Small intestine (tissue), 7 donors: Measurements from ENCODE around the gene TSPO2. TPM values are rescaled to one million over a fixed set of nuclear protein-coding genes. Genes with fewer than 3 reads are reported as not detected.

ENCODE experiments used
- DNase-seq, 2 donors: peaks; one replicate each; pipeline versions ENCODE4 v3.0.0 to v3.0.0-alpha.2; 2013
- FAIRE-seq: peaks from 2 replicates; lab custom pipeline; 2012; peaks lifted over from hg19 to GRCh38; lab: Jason Lieb, UNC
- H3K27ac ChIP-seq, 3 donors: one replicate each; pipeline ENCODE4 v1.5.1; 2013; ENCODE audit warnings: low read length in 2 of 3, mild to moderate bottlenecking in 2 of 3, control low read depth in 1 of 3, inconsistent platforms in 1 of 3, low read depth in 1 of 3, moderate library complexity in 1 of 3
- H3K27me3 ChIP-seq, 3 donors: one replicate each; pipeline ENCODE4 v1.6.1; 2013; ENCODE audit warnings: low read length in 3 of 3, inconsistent platforms in 1 of 3; ENCODE audit not compliant: control insufficient read depth in 3 of 3, insufficient read depth in 3 of 3
- H3K36me3 ChIP-seq, 3 donors: one replicate each; pipeline ENCODE4 v1.6.1; 2013; ENCODE audit warnings: low read length in 3 of 3, inconsistent platforms in 1 of 3, low read depth in 1 of 3, mild to moderate bottlenecking in 1 of 3, moderate library complexity in 1 of 3; ENCODE audit not compliant: control insufficient read depth in 3 of 3, insufficient read depth in 2 of 3
- H3K4me1 ChIP-seq, 3 donors: one replicate each; pipeline ENCODE4 v1.6.1; 2013; ENCODE audit warnings: low read length in 2 of 3, inconsistent platforms in 1 of 3, low read depth in 1 of 3, mild to moderate bottlenecking in 1 of 3, moderate library complexity in 1 of 3; ENCODE audit not compliant: control insufficient read depth in 3 of 3, insufficient read depth in 2 of 3
- H3K4me3 ChIP-seq, 3 donors: one replicate each; pipeline ENCODE4 v1.5.1; 2013; ENCODE audit warnings: low read length in 3 of 3, control low read depth in 1 of 3, inconsistent platforms in 1 of 3, low read depth in 1 of 3, mild to moderate bottlenecking in 1 of 3, moderate library complexity in 1 of 3
- H3K9me3 ChIP-seq, 2 donors: one replicate each; pipeline ENCODE4 v1.6.1; 2013; ENCODE audit warnings: low read depth in 1 of 2, low read length in 1 of 2; ENCODE audit not compliant: control insufficient read depth in 2 of 2, insufficient read depth in 1 of 2
- WGBS, 3 donors: extraction: QIAGEN DNeasy Blood & Tissue Kit; methylation state at CpG; one replicate each; pipeline ENCODE4 v1.1.7; 2013; 5-methylcytosine and 5-hydroxymethylcytosine counted together
- polyA plus RNA-seq, 4 donors: library from polyadenylated mRNA; stranded (reverse) in 3 of 4; unstranded in 1 of 4; fragments of 200-250 nt in 3 of 4; fragments of 120-200 nt in 1 of 4; gene quantifications; one replicate each; pipeline versions ENCODE4 v1.2.1 to v1.2.3, GENCODE V29; 2013
- donor health status: healthy with polysubstance abuse.
- donor health status: control.
- donor health status: control.
- donor health status: Bipolar disorder and iron deficiency.
- donor health status: healthy.

Gene TSPO2
- polyA plus RNA-seq, 4 donors = 1.1 to 2.1 (median 1.9) TPM; not detected in 1

DNA sequence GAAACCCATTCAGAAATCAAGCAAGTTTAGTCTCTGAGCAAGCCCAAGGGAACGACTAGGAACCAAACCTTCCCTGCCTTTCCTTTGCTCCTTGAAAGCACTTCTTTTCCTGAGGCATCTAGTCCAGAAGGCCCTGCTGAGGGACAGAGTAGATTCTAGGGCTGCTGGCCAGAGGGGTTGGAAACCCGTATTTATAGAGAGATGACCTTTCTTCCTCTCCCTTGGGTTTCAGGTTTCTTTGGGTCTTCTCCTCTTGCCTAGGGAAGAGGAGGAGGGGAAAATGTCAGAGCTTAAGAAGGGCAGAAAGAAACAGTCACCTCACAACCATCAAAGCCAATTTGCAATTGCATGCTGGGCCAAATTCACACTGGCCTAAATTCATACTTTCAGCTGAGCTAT is 16.5 kb downstream of the TSPO2 start:
- H3K27ac ChIP-seq = peak overlapping the region in 2 of 3 donors; percentile 14 to 90

DNA sequence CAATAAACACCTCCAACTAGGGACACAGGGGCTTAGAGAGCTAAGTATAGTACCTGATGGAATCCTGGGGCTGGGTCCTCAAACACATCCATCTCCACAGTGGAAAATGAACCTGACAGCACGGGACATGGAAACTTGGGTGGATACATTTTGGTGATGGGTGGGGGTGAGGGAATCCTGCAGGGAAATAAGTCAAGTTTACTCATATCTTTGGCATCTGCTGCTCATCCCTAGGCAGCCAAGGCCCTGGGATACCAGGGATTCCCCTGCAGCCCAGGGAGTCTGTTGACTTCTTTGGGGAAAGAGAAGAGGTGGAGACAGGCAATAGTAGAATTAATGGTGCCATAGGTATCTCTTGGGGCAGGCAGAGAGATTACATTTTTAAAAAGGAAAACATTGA is 17.3 kb downstream of the TSPO2 start:
- H3K27ac ChIP-seq = no peak overlapping the region
- H3K36me3 ChIP-seq = peaks cover 0 to 8% (median 0%) of the 10 kb centered on the region in 3 donors
- DNase-seq (no peak), FAIRE-seq (no peak)
- no peak overlapping the region for H3K4me3 ChIP-seq
- H3K4me1 ChIP-seq = peaks cover 7 to 91% (median 25%) of the 10 kb centered on the region in 3 donors
- no peaks in the 10 kb centered on the region for H3K9me3 ChIP-seq
- H3K27me3 ChIP-seq = no peaks in the 10 kb centered on the region
- 78 to 94% (median 90%) methylated on average over 1 of the region's 1 CpG for WGBS, 3 donors

More for the DNA sequence above, 16.5 kb downstream of the TSPO2 start:
- no peak for FAIRE-seq
- Histone ChIP-seq H3K9me3 (no peaks in the 10 kb centered on the region), H3K4me3 (no peak overlapping the region), H3K27me3 (no peaks in the 10 kb centered on the region), H3K36me3 (peaks cover 0 to 8% (median 0%) of the 10 kb centered on the region in 3 donors), H3K4me1 (peaks cover 4 to 90% (median 18%) of the 10 kb centered on the region in 3 donors)
- WGBS, 3 donors = 83 to 91% (median 88%) methylated on average over 2 of the region's 2 CpGs
- DNase-seq = no peak

DNA sequence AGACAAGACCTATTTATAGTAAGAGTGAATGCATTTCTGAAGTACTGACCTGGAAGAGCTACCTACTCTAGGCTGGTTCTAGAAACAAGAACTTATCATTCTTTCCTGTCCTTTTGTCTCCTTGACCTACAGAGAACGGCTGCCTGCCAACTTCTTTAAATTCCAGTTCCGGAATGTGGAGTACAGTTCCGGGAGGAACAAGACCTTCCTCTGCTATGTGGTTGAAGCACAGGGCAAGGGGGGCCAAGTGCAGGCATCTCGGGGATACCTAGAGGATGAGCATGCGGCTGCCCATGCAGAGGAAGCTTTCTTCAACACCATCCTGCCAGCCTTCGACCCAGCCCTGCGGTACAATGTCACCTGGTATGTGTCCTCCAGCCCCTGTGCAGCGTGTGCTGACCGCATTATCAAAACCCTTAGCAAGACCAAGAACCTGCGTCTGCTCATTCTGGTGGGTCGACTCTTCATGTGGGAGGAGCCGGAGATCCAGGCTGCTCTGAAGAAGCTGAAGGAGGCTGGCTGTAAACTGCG is 19.0 kb downstream of the TSPO2 start:
- Histone ChIP-seq H3K9me3 (no peaks in the 10 kb centered on the region), H3K36me3 (peaks cover 0 to 11% (median 0%) of the 10 kb centered on the region in 3 donors), H3K27ac (no peak overlapping the region), H3K4me3 (no peak overlapping the region), H3K4me1 (peaks cover 7 to 85% (median 26%) of the 10 kb centered on the region in 3 donors), H3K27me3 (no peaks in the 10 kb centered on the region)
- FAIRE-seq (no peak), DNase-seq (no peak)
- WGBS, 3 donors = 89 to 91% (median 89%) methylated on average over 13 of the region's 13 CpGs

DNA sequence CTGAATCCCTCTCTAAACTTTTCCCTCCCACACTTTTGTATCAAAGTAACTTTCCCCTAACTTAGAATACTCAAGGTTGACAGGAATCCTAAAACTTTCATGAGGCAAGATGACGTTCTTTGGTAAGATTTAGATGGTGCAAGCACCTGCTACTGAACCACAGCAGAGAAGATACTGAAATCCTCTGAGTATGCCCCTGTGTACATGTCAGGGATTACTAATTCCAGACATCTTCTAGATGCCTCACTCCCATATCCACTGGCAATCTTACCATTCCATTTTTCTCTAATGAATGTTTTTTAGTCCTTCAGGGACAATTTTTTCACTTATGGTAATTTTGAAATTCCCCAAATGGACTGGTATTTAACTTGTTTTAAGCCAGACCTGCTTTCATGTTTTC is 19.8 kb downstream of the TSPO2 start:
- H3K27ac ChIP-seq = peak overlapping the region in 1 of 3 donors; percentile 60
- no peak for DNase-seq
- no peaks in the 10 kb centered on the region for H3K27me3 ChIP-seq
- peaks cover 0 to 11% (median 0%) of the 10 kb centered on the region in 3 donors for H3K36me3 ChIP-seq
- peaks cover 7 to 81% (median 23%) of the 10 kb centered on the region in 3 donors for H3K4me1 ChIP-seq
- no peaks in the 10 kb centered on the region for H3K9me3 ChIP-seq
- 70 to 96% (median 87%) methylated on average over 1 of the region's 1 CpG for WGBS, 3 donors
- FAIRE-seq = no peak
- H3K4me3 ChIP-seq = no peak overlapping the region

DNA sequence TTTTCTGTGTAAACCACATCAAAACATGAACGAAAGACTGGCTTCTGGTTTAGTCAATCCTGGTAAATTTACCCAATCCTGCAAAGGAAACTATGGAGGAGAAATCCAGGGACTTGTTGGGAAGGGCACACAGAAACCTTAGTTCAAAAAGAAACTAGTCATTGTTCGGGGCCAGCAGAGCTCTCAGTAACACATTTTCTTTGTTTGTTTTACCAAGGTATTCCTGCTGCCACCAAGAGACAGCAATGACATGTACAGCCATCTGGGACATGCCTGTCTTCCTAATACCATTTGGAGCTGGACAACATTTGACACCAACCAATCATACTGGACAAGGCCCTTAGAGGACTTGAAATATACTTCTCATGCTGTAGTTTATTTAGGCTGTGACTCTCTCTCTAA is 21.6 kb downstream of the TSPO2 start:
- Histone ChIP-seq H3K36me3 (peaks cover 0 to 11% (median 2%) of the 10 kb centered on the region in 3 donors), H3K27ac (peak overlapping the region; percentile 53 to 89 (median 60)), H3K27me3 (no peaks in the 10 kb centered on the region), H3K4me1 (peaks cover 7 to 62% (median 18%) of the 10 kb centered on the region in 3 donors), H3K4me3 (no peak overlapping the region), H3K9me3 (no peaks in the 10 kb centered on the region)
- WGBS, 3 donors = 27 to 60% (median 35%) methylated on average over 2 of the region's 2 CpGs
- DNase-seq = no peak
- FAIRE-seq = no peak

DNA sequence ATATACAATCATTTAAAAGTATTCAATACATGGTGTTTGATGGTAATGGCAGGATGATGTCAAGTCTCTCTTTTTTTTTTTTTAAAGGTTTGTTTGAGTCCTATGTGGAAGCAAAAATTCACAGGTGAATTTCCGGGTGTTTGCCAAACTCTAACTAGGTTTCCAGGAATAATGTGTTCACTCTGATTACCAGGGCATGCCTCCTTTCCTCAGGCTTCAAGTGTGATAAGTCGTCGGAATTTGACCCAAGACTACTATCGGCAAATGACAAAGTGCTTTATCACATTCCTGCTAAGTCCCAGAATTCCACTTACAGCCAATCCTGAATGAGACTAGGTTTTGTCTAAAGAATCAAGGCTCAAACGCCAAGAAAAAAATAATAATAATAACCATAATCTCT is 22.6 kb downstream of the TSPO2 start:
- peak; percentile 87 to 95 for DNase-seq
- no peaks in the 10 kb centered on the region for H3K27me3 ChIP-seq
- no peak overlapping the region for H3K4me3 ChIP-seq
- H3K27ac ChIP-seq = peak overlapping the region; percentile 5 to 89 (median 60)
- WGBS, 3 donors = 24 to 62% (median 24%) methylated on average over 5 of the region's 5 CpGs
- H3K9me3 ChIP-seq = no peaks in the 10 kb centered on the region
- H3K36me3 ChIP-seq = peaks cover 0 to 9% (median 2%) of the 10 kb centered on the region in 3 donors
- FAIRE-seq = peak; percentile 15
- peaks cover 5 to 53% (median 13%) of the 10 kb centered on the region in 3 donors for H3K4me1 ChIP-seq

DNA sequence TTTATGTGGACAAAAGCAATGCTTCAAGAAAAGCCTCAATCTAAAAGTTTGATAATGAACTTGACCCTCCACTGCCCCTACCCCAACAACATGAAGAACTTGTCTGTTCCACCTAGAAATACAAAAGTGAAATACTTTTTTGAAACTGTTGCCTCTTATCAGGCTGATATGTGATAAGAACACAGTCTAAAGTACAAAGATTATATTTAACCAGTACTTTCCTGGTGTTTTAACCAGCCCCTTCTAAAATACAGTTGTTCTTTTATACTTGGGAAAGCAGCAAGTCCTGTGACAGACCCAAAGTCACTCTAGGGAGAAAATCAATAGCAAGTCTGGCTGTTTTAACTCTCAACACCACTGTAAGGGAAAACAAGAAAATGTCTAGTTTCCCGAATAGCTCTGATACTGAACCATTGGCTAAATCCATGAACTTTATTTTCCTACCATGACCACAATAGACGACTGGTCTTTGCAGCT is 23.3 kb downstream of the TSPO2 start:
- DNase-seq (peak; percentile 63 to 67), FAIRE-seq (peak; percentile 39)
- peaks cover 0 to 9% (median 2%) of the 10 kb centered on the region in 3 donors for H3K36me3 ChIP-seq
- WGBS, 3 donors = 15 to 69% (median 34%) methylated on average over 2 of the region's 2 CpGs
- no peaks in the 10 kb centered on the region for H3K9me3 ChIP-seq
- peak overlapping the region; percentile 8 to 73 (median 60) for H3K27ac ChIP-seq
- no peak overlapping the region for H3K4me3 ChIP-seq
- peaks cover 5 to 49% (median 15%) of the 10 kb centered on the region in 3 donors for H3K4me1 ChIP-seq
- H3K27me3 ChIP-seq = no peaks in the 10 kb centered on the region

DNA sequence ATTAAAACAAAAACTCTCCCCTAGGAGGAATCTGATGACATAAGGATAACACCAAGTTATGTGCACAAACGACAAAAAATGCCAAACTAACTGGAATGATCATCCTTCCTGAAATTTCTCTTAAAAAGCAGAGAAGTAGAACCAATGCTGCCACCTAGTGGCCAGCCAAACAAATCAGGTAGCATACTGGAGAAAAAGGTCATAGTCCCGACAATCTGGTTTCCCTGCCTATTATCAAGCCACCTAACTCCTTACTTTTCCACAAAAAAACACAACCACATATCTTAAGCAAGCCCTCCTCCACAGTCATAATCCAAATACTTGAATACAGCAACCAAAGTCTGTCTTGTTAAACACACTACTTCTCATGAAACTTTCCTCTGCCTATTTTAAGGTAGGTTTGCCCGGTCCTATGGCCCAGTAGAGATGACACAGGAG is 24.6 kb downstream of the TSPO2 start:
- Histone ChIP-seq H3K4me1 (peaks cover 7 to 37% (median 15%) of the 10 kb centered on the region in 3 donors), H3K9me3 (no peaks in the 10 kb centered on the region), H3K36me3 (peaks cover 0 to 2% (median 2%) of the 10 kb centered on the region in 3 donors), H3K4me3 (no peak overlapping the region), H3K27ac (no peak overlapping the region), H3K27me3 (no peaks in the 10 kb centered on the region)
- FAIRE-seq (no peak), DNase-seq (peak; percentile 87 to 92)
- WGBS, 3 donors = 21 to 29% (median 23%) methylated on average over 3 of the region's 3 CpGs
